AG20443 (cell line): Measurements from ENCODE around the gene CARD10.
"Not testable (repeated sequence)": the region's sequence is repeated elsewhere in the genome, so short reads cannot be mapped to it uniquely, and the experiment has no call there.

Source experiments
- DNase-seq: peaks from one replicate; pipeline ENCODE4 v3.0.0; 2012; ENCODE audit warnings: low spot score, mixed read lengths

Gene CARD10

GRCh38 chr22:37527081-37527752 is 8.0 kb upstream of the CARD10 start:
- not testable (repeated sequence) for DNase-seq

GRCh38 chr22:37526376-37526775 is 7.2 kb upstream of the CARD10 start:
- peak; percentile 78 for DNase-seq

GRCh38 chr22:37525746-37526350 is 6.6 kb upstream of the CARD10 start:
- no peak for DNase-seq

- peak; percentile 94 for DNase-seq
Observed at GRCh38 chr22:37525073-37525745, 6.0 kb upstream of the CARD10 start.

- DNase-seq: no peak
Observed at GRCh38 chr22:37522482-37522881, 3.3 kb upstream of the CARD10 start.

GRCh38 chr22:37521236-37521739 is 2.1 kb upstream of the CARD10 start:
- no peak for DNase-seq

GRCh38 chr22:37520776-37521191 is 1.6 kb upstream of the CARD10 start:
- DNase-seq: no peak

- peak; percentile 34 for DNase-seq
Observed at GRCh38 chr22:37518509-37519267, 527 bp downstream of the CARD10 start.

GRCh38 chr22:37517826-37518450 is 1.3 kb downstream of the CARD10 start:
- no peak for DNase-seq

GRCh38 chr22:37516456-37516855 is 2.8 kb downstream of the CARD10 start:
- DNase-seq: no peak

- DNase-seq: no peak
Observed at GRCh38 chr22:37515901-37516300, 3.3 kb downstream of the CARD10 start.

- no peak for DNase-seq
Observed at GRCh38 chr22:37514526-37515051, 4.6 kb downstream of the CARD10 start.

- no peak for DNase-seq
Observed at GRCh38 chr22:37511395-37512104, 7.7 kb downstream of the CARD10 start.

GRCh38 chr22:37510091-37510490 is 9.1 kb downstream of the CARD10 start:
- no peak for DNase-seq

GRCh38 chr22:37509059-37509860 is 10.0 kb downstream of the CARD10 start:
- DNase-seq: no peak

- no peak for DNase-seq
Observed at GRCh38 chr22:37508431-37508992, 10.7 kb downstream of the CARD10 start.

- no peak for DNase-seq
Observed at GRCh38 chr22:37507731-37508130, 11.5 kb downstream of the CARD10 start.

GRCh38 chr22:37505989-37506388 is 13.2 kb downstream of the CARD10 start:
- DNase-seq: no peak

GRCh38 chr22:37505565-37505964 is 13.7 kb downstream of the CARD10 start:
- no peak for DNase-seq

GRCh38 chr22:37504964-37505363 is 14.3 kb downstream of the CARD10 start:
- no peak for DNase-seq
